Ishikawa (cell line): ENCODE measurements around the gene VSNL1.

Experiments
- CEBPB ChIP-seq: IDR thresholded peaks from 2 replicates; pipeline ENCODE4 v1.6.1; 2012
- CREB1 ChIP-seq: IDR thresholded peaks from 2 replicates; pipeline ENCODE4 v1.6.1; 2012; ENCODE audit warnings: low read depth
- EP300 ChIP-seq: IDR thresholded peaks from 2 replicates; pipeline ENCODE4 v1.6.1; 2012; ENCODE audit warnings: borderline replicate concordance
- FOXM1 ChIP-seq: IDR thresholded peaks from 2 replicates; pipeline ENCODE4 v1.6.1; 2012; ENCODE audit warnings: low read depth, borderline replicate concordance
- MAX ChIP-seq: IDR thresholded peaks from 2 replicates; pipeline ENCODE4 v1.6.1; 2012
- RAD21 ChIP-seq: IDR thresholded peaks from 2 replicates; pipeline ENCODE4 v1.6.1; 2012; ENCODE audit warnings: low read depth
- TAF1 ChIP-seq: IDR thresholded peaks from 2 replicates; pipeline ENCODE4 v1.6.1; 2012; ENCODE audit warnings: low read depth, mild to moderate bottlenecking
- YY1 ChIP-seq: IDR thresholded peaks from 2 replicates; pipeline ENCODE4 v1.6.1; 2012; ENCODE audit warnings: low read depth
- ZBTB7A ChIP-seq: IDR thresholded peaks from 2 replicates; pipeline ENCODE4 v1.6.1; 2012; ENCODE audit warnings: low read depth

- TF ChIP-seq MAX (no peak), CEBPB (no peak), FOXM1 (no peak), TAF1 (no peak), EP300 (no peak), ZBTB7A (no peak), YY1 (no peak), RAD21 (no peak), CREB1 (no peak)
Observed at GRCh38 chr2:17580319-17580715, 39.8 kb downstream of the VSNL1 start.
